Measurements from ENCODE around the gene SLC10A7.
A peak's percentile ranks its signal among the peaks of the same experiment; 100 is the strongest.

Gene SLC10A7

GRCh38 chr4:146244496-146244895, 277.2 kb downstream of the SLC10A7 start:
- TF ChIP-seq CTCF (IDR thresholded peaks at IDR 0.05; ENCODE audit: insufficient read depth, low read length, missing control alignments) = no peak
- DNase-seq (ENCODE audit: low read depth, low spot score) = no peak
- POLR2A ChIA-PET = no interaction called here
- CTCF ChIA-PET = interaction anchor here (0.7 to 1.5 kb wide), 6 partner anchors 10 to 94 kb away, joined by 3 to 4 read pairs (median 4); no protein-coding TSS in a partner anchor
- no peak overlapping the region for H3K4me3 ChIP-seq (ENCODE audit: low read depth, low read length)

GRCh38 chr4:146243883-146244277, 277.9 kb downstream of the SLC10A7 start:
- ChIA-PET POLR2A (no interaction called here), CTCF (interaction anchor here (0.7 to 1.5 kb wide), 5 partner anchors 11 to 673 kb away, joined by 3 to 4 read pairs (median 3); no protein-coding TSS in a partner anchor)
- H3K4me3 ChIP-seq (ENCODE audit: low read depth, low read length) = no peak overlapping the region
- no peak for DNase-seq (ENCODE audit: low read depth, low spot score)
- no peak for TF ChIP-seq CTCF (IDR thresholded peaks at IDR 0.05; ENCODE audit: insufficient read depth, low read length, missing control alignments)

GRCh38 chr4:146243141-146243882, 278.4 kb downstream of the SLC10A7 start:
- H3K4me3 ChIP-seq (ENCODE audit: low read depth, low read length) = no peak overlapping the region
- DNase-seq (ENCODE audit: low read depth, low spot score) = no peak
- TF ChIP-seq CTCF (IDR thresholded peaks at IDR 0.05; ENCODE audit: insufficient read depth, low read length, missing control alignments) = peak; percentile 38
- CTCF ChIA-PET = interaction anchor here (1.1 kb wide), 1 partner anchor 674 kb away, joined by 3 read pairs; no protein-coding TSS in a partner anchor
- POLR2A ChIA-PET = no interaction called here

GRCh38 chr4:146238107-146238506, 283.6 kb downstream of the SLC10A7 start:
- TF ChIP-seq CTCF (IDR thresholded peaks at IDR 0.05; ENCODE audit: insufficient read depth, low read length, missing control alignments) = no peak
- no peak overlapping the region for H3K4me3 ChIP-seq (ENCODE audit: low read depth, low read length)
- DNase-seq (ENCODE audit: low read depth, low spot score) = no peak
- CTCF ChIA-PET = interaction anchor here (1.3 kb wide), 1 partner anchor 103 kb away, joined by 4 read pairs; no protein-coding TSS in a partner anchor
- POLR2A ChIA-PET = no interaction called here

GRCh38 chr4:146237092-146237491, 284.6 kb downstream of the SLC10A7 start:
- no peak overlapping the region for H3K4me3 ChIP-seq (ENCODE audit: low read depth, low read length)
- ChIA-PET CTCF (interaction anchor here (1.3 kb wide), 1 partner anchor 104 kb away, joined by 4 read pairs; no protein-coding TSS in a partner anchor), POLR2A (no interaction called here)
- no peak for TF ChIP-seq CTCF (IDR thresholded peaks at IDR 0.05; ENCODE audit: insufficient read depth, low read length, missing control alignments)
- DNase-seq (ENCODE audit: low read depth, low spot score) = no peak

- no peak for TF ChIP-seq CTCF (IDR thresholded peaks at IDR 0.05; ENCODE audit: insufficient read depth, low read length, missing control alignments)
- no peak for DNase-seq (ENCODE audit: low read depth, low spot score)
- H3K4me3 ChIP-seq (ENCODE audit: low read depth, low read length) = no peak overlapping the region
- ChIA-PET CTCF (no interaction called here), POLR2A (no interaction called here)
Observed at GRCh38 chr4:146236216-146236615, 285.5 kb downstream of the SLC10A7 start.
